HG02970 (cell line): ENCODE measurements around the gene DYNC1I2.
A peak's percentile ranks its signal among the peaks of the same experiment; 100 is the strongest.

Experiments used
- ATAC-seq: cut with Tn5 transposase; IDR thresholded peaks from one replicate; pipeline ENCODE4 v1.9.1; 2021; ENCODE audit warnings: mild to moderate bottlenecking, moderate library complexity, moderate number of reproducible peaks; ENCODE audit not compliant: unreplicated experiment, low FRiP score

Gene DYNC1I2

GRCh38 chr2:171687287-171688128 is at the start of gene DYNC1I2:
TSS of gene DYNC1I2 (plus strand) at chr2:171687469. CDS start at chr2:171690156, 2,687 bp downstream.
- ATAC-seq: peak; percentile 62

- ATAC-seq: no peak
These were observed 35.4 kb upstream of the DYNC1I2 start for GRCh38 chr2:171651667-171652415.

- ATAC-seq: no peak
These were observed 34.9 kb upstream of the DYNC1I2 start for GRCh38 chr2:171652416-171652785.

GRCh38 chr2:171655586-171655985 is 31.7 kb upstream of the DYNC1I2 start:
- ATAC-seq: no peak

- ATAC-seq: no peak
These were observed 20.2 kb upstream of the DYNC1I2 start for GRCh38 chr2:171667041-171667440.

GRCh38 chr2:171668183-171668582 is 19.1 kb upstream of the DYNC1I2 start:
- ATAC-seq: no peak

- ATAC-seq: no peak
These were observed 18.1 kb upstream of the DYNC1I2 start for GRCh38 chr2:171669121-171669520.

- no peak for ATAC-seq
These were observed 16.6 kb upstream of the DYNC1I2 start for GRCh38 chr2:171670655-171671054.

GRCh38 chr2:171671867-171672266 is 15.4 kb upstream of the DYNC1I2 start:
- no peak for ATAC-seq

GRCh38 chr2:171673905-171674304 is 13.4 kb upstream of the DYNC1I2 start:
- no peak for ATAC-seq

- no peak for ATAC-seq
These were observed 11.4 kb upstream of the DYNC1I2 start for GRCh38 chr2:171675810-171676345.

- no peak for ATAC-seq
These were observed 8.7 kb upstream of the DYNC1I2 start for GRCh38 chr2:171678619-171679018.

GRCh38 chr2:171688129-171688465 is 828 bp downstream of the DYNC1I2 start:
- ATAC-seq: no peak

GRCh38 chr2:171692331-171692730 is 5.1 kb downstream of the DYNC1I2 start:
- ATAC-seq: no peak

- ATAC-seq: no peak
These were observed 15.7 kb downstream of the DYNC1I2 start for GRCh38 chr2:171702781-171703556.

GRCh38 chr2:171703574-171704347 is 16.5 kb downstream of the DYNC1I2 start:
- no peak for ATAC-seq

GRCh38 chr2:171706152-171706803 is 19.0 kb downstream of the DYNC1I2 start:
- no peak for ATAC-seq

GRCh38 chr2:171707752-171708151 is 20.5 kb downstream of the DYNC1I2 start:
- no peak for ATAC-seq

GRCh38 chr2:171709011-171709685 is 21.9 kb downstream of the DYNC1I2 start:
- no peak for ATAC-seq
